RWPE2 (cell line): Measurements from ENCODE around the gene MCC.

Experiments used
- ATAC-seq: fragments of 200-7000 bp; cut with Tn5 transposase; 3 replicates; pipeline ENCODE4 v1.9.1; 2021; ENCODE audit warnings: low read depth
- DNase-seq: peaks from one replicate; pipeline ENCODE4 v3.0.0-alpha.2; 2020; ENCODE audit warnings: low spot score
- H3K27ac ChIP-seq: fragments of 450-650 bp; 2 replicates; pipeline ENCODE4 v1.5.1; 2017; ENCODE audit warnings: mild to moderate bottlenecking; ENCODE audit not compliant: poor library complexity, severe bottlenecking
- H3K27me3 ChIP-seq: fragments of 250-450 bp; sonication (Bioruptor Pico); 2 replicates; pipeline ENCODE4 v1.5.1; 2021; ENCODE audit warnings: mild to moderate bottlenecking, moderate library complexity; ENCODE audit not compliant: insufficient read depth, poor library complexity, severe bottlenecking
- H3K36me3 ChIP-seq: fragments of 250-450 bp; sonication (Bioruptor Pico); 2 replicates; pipeline ENCODE4 v1.5.1; 2020; ENCODE audit warnings: low read depth, mild to moderate bottlenecking, moderate library complexity
- H3K4me1 ChIP-seq: fragments of 250-450 bp; sonication (Bioruptor Pico); 2 replicates; pipeline ENCODE4 v1.5.1; 2021; ENCODE audit warnings: mild to moderate bottlenecking, moderate library complexity; ENCODE audit not compliant: insufficient read depth, poor library complexity, severe bottlenecking
- H3K4me3 ChIP-seq: fragments of 250-450 bp; sonication (Bioruptor Pico); 2 replicates; pipeline ENCODE4 v1.5.1; 2021; ENCODE audit warnings: mild to moderate bottlenecking, moderate library complexity; ENCODE audit not compliant: severe bottlenecking
- H3K9me3 ChIP-seq: fragments of 250-450 bp; sonication (Bioruptor Pico); 2 replicates; pipeline ENCODE4 v1.5.1; 2021; ENCODE audit warnings: mild to moderate bottlenecking, moderate library complexity; ENCODE audit not compliant: severe bottlenecking
- TF ChIP-seq, protein P1 (sequence below): fragments of 450-650 bp; IDR thresholded peaks from one replicate; pipeline ENCODE4 v1.5.1; 2017; ENCODE audit warnings: mild to moderate bottlenecking, moderate library complexity; ENCODE audit not compliant: poor library complexity, severe bottlenecking

MCC gene

GRCh38 chr5:113034182-113034773 lies 454.0 kb downstream of the MCC start:
- no peaks in the 10 kb centered on the region for H3K27me3 ChIP-seq
- peaks cover 6% of the 10 kb centered on the region for H3K4me1 ChIP-seq
- H3K4me3 ChIP-seq: no peak overlapping the region
- peaks cover 12% of the 10 kb centered on the region; the same call in 1 of the 2 replicates for H3K36me3 ChIP-seq
- H3K27ac ChIP-seq: no peak overlapping the region
- no peaks in the 10 kb centered on the region for H3K9me3 ChIP-seq
- ATAC-seq: peak; percentile 6; the same call in 1 of the 3 replicates
- DNase-seq: no peak
- TF ChIP-seq, protein P1, sequence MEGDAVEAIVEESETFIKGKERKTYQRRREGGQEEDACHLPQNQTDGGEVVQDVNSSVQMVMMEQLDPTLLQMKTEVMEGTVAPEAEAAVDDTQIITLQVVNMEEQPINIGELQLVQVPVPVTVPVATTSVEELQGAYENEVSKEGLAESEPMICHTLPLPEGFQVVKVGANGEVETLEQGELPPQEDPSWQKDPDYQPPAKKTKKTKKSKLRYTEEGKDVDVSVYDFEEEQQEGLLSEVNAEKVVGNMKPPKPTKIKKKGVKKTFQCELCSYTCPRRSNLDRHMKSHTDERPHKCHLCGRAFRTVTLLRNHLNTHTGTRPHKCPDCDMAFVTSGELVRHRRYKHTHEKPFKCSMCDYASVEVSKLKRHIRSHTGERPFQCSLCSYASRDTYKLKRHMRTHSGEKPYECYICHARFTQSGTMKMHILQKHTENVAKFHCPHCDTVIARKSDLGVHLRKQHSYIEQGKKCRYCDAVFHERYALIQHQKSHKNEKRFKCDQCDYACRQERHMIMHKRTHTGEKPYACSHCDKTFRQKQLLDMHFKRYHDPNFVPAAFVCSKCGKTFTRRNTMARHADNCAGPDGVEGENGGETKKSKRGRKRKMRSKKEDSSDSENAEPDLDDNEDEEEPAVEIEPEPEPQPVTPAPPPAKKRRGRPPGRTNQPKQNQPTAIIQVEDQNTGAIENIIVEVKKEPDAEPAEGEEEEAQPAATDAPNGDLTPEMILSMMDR: no peak

GRCh38 chr5:113031557-113031956 lies 456.7 kb downstream of the MCC start:
- no peaks in the 10 kb centered on the region for H3K4me1 ChIP-seq
- DNase-seq (no peak), ATAC-seq (no peak)
- H3K9me3 ChIP-seq: no peaks in the 10 kb centered on the region
- H3K27me3 ChIP-seq: no peaks in the 10 kb centered on the region
- H3K36me3 ChIP-seq: peaks cover 29% of the 10 kb centered on the region
- no peak overlapping the region for H3K4me3 ChIP-seq
- no peak overlapping the region for H3K27ac ChIP-seq
- TF ChIP-seq, protein P1: no peak

DNA sequence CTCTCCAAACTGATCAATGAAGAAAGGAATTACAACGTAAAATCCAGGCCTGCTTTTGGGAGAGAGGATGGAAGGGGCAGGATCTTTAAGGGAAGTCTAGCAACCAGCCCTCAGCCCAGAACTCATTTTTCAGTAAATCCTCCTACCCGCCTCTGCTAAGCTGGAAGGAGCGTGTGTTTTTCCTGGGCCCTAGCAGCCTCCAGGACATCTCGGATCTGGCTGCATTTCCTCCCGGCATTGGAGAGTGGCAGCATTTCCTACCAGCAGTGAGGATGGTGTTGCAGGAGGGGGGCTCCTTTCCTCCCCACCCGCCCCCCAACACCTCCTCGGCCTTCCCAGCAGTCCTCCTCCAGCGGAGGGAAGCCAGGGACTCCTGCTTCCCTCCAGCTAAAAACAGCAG lies 457.1 kb downstream of the MCC start:
- no peaks in the 10 kb centered on the region for H3K4me1 ChIP-seq
- H3K27ac ChIP-seq: no peak overlapping the region
- peaks cover 33% of the 10 kb centered on the region for H3K36me3 ChIP-seq
- TF ChIP-seq, protein P1: no peak
- ATAC-seq: no peak
- no peaks in the 10 kb centered on the region for H3K9me3 ChIP-seq
- H3K27me3 ChIP-seq: no peaks in the 10 kb centered on the region
- H3K4me3 ChIP-seq: no peak overlapping the region
- DNase-seq: no peak

DNA sequence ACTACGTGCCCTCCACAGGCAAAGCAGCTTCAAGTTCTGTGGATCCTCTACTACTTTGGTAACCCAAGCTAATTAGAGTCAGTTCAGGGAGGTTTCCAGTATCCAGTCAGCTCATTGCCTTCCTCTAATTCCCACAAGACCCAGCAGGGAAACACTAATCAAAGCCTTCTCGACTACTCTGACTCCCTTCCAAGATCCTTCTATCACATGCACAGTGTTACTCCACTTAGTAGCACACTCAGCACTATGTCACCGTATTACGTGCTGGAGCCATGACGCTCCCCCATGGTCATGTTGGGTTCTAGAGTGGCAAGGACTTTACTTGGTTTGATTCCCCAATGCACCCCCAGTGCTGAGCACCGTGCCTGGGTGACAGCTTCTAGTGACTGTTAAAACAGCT lies 458.6 kb downstream of the MCC start:
- DNase-seq: no peak
- ATAC-seq: no peak
- Histone ChIP-seq H3K4me3 (no peak overlapping the region), H3K36me3 (peaks cover 40% of the 10 kb centered on the region), H3K27me3 (no peaks in the 10 kb centered on the region), H3K9me3 (no peaks in the 10 kb centered on the region), H3K27ac (no peak overlapping the region), H3K4me1 (no peaks in the 10 kb centered on the region)
- TF ChIP-seq, protein P1: no peak

GRCh38 chr5:113027431-113027830 lies 460.8 kb downstream of the MCC start:
- TF ChIP-seq, protein P1: no peak
- Histone ChIP-seq H3K9me3 (no peaks in the 10 kb centered on the region), H3K4me3 (no peak overlapping the region), H3K36me3 (peaks cover 61% of the 10 kb centered on the region), H3K27me3 (no peaks in the 10 kb centered on the region), H3K4me1 (peaks cover 5% of the 10 kb centered on the region), H3K27ac (no peak overlapping the region)
- DNase-seq (no peak), ATAC-seq (no peak)
